GM23338 (cell line): Measurements from ENCODE around the gene CARD10. TPM values are rescaled to one million over a fixed set of nuclear protein-coding genes. Genes with fewer than 3 reads are reported as not detected.
A peak's percentile ranks its signal among the peaks of the same experiment; 100 is the strongest.

Source experiments
- ATAC-seq: fragments of 200-7000 bp; cut with Tn5 transposase; 3 replicates; pipeline ENCODE4 v1.9.1; 2020
- DNase-seq: peaks from one replicate; pipeline ENCODE4 v3.0.0-alpha.2; 2015; ENCODE audit warnings: low spot score
- H2AFZ ChIP-seq: fragments of 200-600 bp; sonication (generic); 2 replicates; pipeline ENCODE4 v1.8.0; 2016; ENCODE audit warnings: antibody characterized with exemption, mild to moderate bottlenecking, moderate library complexity
- H3F3A ChIP-seq: fragments of 200-600 bp; sonication (generic); replicated peaks from 2 replicates; pipeline ENCODE4 v1.8.0; 2017; ENCODE audit warnings: antibody characterized with exemption, mixed run types, low read depth
- H3K27ac ChIP-seq: fragments of 200-600 bp; sonication (generic); 2 replicates; pipeline ENCODE4 v1.6.1; 2016; ENCODE audit warnings: low read depth
- H3K27me3 ChIP-seq: fragments of 200-600 bp; sonication (generic); 2 replicates; pipeline ENCODE4 v1.8.0; 2016; ENCODE audit warnings: mild to moderate bottlenecking, mixed run types, moderate library complexity; ENCODE audit not compliant: insufficient read depth
- H3K36me3 ChIP-seq: fragments of 200-600 bp; sonication (generic); 2 replicates; pipeline ENCODE4 v1.8.0; 2016; ENCODE audit warnings: mild to moderate bottlenecking; ENCODE audit not compliant: insufficient read depth
- H3K4me1 ChIP-seq: fragments of 200-600 bp; sonication (generic); 2 replicates; pipeline ENCODE4 v1.8.0; 2016; ENCODE audit warnings: mild to moderate bottlenecking, moderate library complexity; ENCODE audit not compliant: insufficient read depth
- H3K4me2 ChIP-seq: fragments of 200-600 bp; sonication (generic); 2 replicates; pipeline ENCODE4 v1.7.1; 2017; ENCODE audit warnings: mixed run types
- H3K4me3 ChIP-seq: fragments of 200-600 bp; sonication (generic); 2 replicates; pipeline ENCODE4 v1.6.1; 2016; ENCODE audit warnings: mixed run types
- H3K79me2 ChIP-seq: fragments of 200-600 bp; sonication (generic); replicated peaks from 2 replicates; pipeline ENCODE4 v1.8.0; 2017; ENCODE audit warnings: mild to moderate bottlenecking; ENCODE audit not compliant: insufficient read depth
- H3K9me2 ChIP-seq: fragments of 200-600 bp; sonication (generic); 2 replicates; pipeline ENCODE4 v1.8.0; 2017; ENCODE audit not compliant: insufficient read depth
- H4K20me1 ChIP-seq: fragments of 200-600 bp; sonication (generic); replicated peaks from 2 replicates; pipeline ENCODE4 v1.8.0; 2017; ENCODE audit warnings: mild to moderate bottlenecking; ENCODE audit not compliant: insufficient read depth
- H3K27ac Mint-ChIP-seq: 2 replicates; pipeline ENCODE4 v1.8.0; 2020; ENCODE audit warnings: inconsistent platforms, mild to moderate bottlenecking, moderate library complexity, mixed read lengths
- H3K27me3 Mint-ChIP-seq: 3 replicates; pipeline ENCODE4 v1.8.0; 2022; ENCODE audit warnings: low read depth, mild to moderate bottlenecking, moderate library complexity, mixed read lengths, inconsistent platforms; ENCODE audit not compliant: insufficient read depth, poor library complexity
- H3K36me3 Mint-ChIP-seq: 3 replicates; pipeline ENCODE4 v1.8.0; 2021; ENCODE audit warnings: low read depth, mild to moderate bottlenecking, inconsistent platforms, moderate library complexity, mixed read lengths
- H3K4me1 Mint-ChIP-seq: 3 replicates; pipeline ENCODE4 v1.8.0; 2020; ENCODE audit warnings: mild to moderate bottlenecking, inconsistent platforms, mixed read lengths
- H3K4me3 Mint-ChIP-seq: 3 replicates; pipeline ENCODE4 v1.8.0; 2021; ENCODE audit warnings: moderate library complexity, mild to moderate bottlenecking, inconsistent platforms, mixed read lengths
- H3K9me3 Mint-ChIP-seq: 3 replicates; pipeline ENCODE4 v1.8.0; 2020; ENCODE audit warnings: moderate library complexity, mild to moderate bottlenecking, inconsistent platforms, mixed read lengths
- CREB1 ChIP-seq: fragments of 250-450 bp; sonication (Bioruptor Pico); IDR thresholded peaks from 2 replicates; pipeline ENCODE4 v1.5.0; 2020; ENCODE audit warnings: low read depth, mild to moderate bottlenecking, moderate library complexity
- CTCF ChIP-seq, 2 experiments: fragments of 200-600 bp in 1 of 2; sonication (generic) in 1 of 2; conservative IDR thresholded peaks; 2 replicates each; pipeline versions ENCODE4 v1.5.1 to v1.6.1; 2016 to 2017; ENCODE audit warnings: antibody characterized with exemption in 2 of 2, low read depth in 2 of 2, mild to moderate bottlenecking in 2 of 2, moderate library complexity in 1 of 2
- ETS1 ChIP-seq: IDR thresholded peaks from 2 replicates; pipeline ENCODE4 v1.6.1; 2016; ENCODE audit warnings: antibody characterized with exemption
- EZH2 ChIP-seq: fragments of 200-600 bp; sonication (generic); IDR thresholded peaks from one replicate; pipeline ENCODE4 v1.8.0; 2017; ENCODE audit warnings: antibody characterized with exemption, mild to moderate bottlenecking, low read depth; ENCODE audit not compliant: unreplicated experiment
- EZH2phosphoT487 ChIP-seq: fragments of 200-600 bp; sonication (generic); IDR thresholded peaks from one replicate; pipeline ENCODE4 v1.8.1; 2018; ENCODE audit warnings: antibody characterized with exemption; ENCODE audit not compliant: unreplicated experiment
- JUNB ChIP-seq: IDR thresholded peaks from one replicate; pipeline ENCODE4 v1.6.1; 2016; ENCODE audit warnings: antibody characterized with exemption; ENCODE audit not compliant: unreplicated experiment
- NANOG ChIP-seq: IDR thresholded peaks from 2 replicates; pipeline ENCODE4 v1.6.1; 2016; ENCODE audit warnings: antibody characterized with exemption, borderline replicate concordance
- POLR2AphosphoS5 ChIP-seq: IDR thresholded peaks from 2 replicates; pipeline ENCODE4 v1.6.1; 2016; ENCODE audit warnings: antibody characterized with exemption, low read depth
- REST ChIP-seq: IDR thresholded peaks from one replicate; pipeline ENCODE4 v1.6.1; 2018; ENCODE audit warnings: antibody characterized with exemption; ENCODE audit not compliant: unreplicated experiment
- STAT1 ChIP-seq: IDR thresholded peaks from one replicate; pipeline ENCODE4 v1.6.1; 2016; ENCODE audit warnings: antibody characterized with exemption; ENCODE audit not compliant: unreplicated experiment
- ZNF114 ChIP-seq: fragments of 250-450 bp; sonication (Bioruptor Pico); IDR thresholded peaks from 2 replicates; pipeline ENCODE4 v1.5.0; 2020; ENCODE audit warnings: mild to moderate bottlenecking, moderate library complexity
- ZNF331 ChIP-seq: fragments of 250-450 bp; sonication (Bioruptor Pico); IDR thresholded peaks from 2 replicates; pipeline ENCODE4 v1.5.0; 2020; ENCODE audit warnings: low read depth, mild to moderate bottlenecking, moderate library complexity
- ZNF462 ChIP-seq: fragments of 250-450 bp; sonication (Bioruptor Pico); IDR thresholded peaks from 2 replicates; pipeline ENCODE4 v1.5.0; 2020; ENCODE audit warnings: mild to moderate bottlenecking, moderate library complexity
- polyA plus RNA-seq: library from polyadenylated mRNA; unstranded; fragments of >200 nt; fragmentation: Nextera tagmentation; extraction: Ambion mirVana; gene quantifications from 2 replicates; pipeline ENCODE4 v1.2.1, GENCODE V29; 2016
- total RNA-seq: library from RNA; depleted of rRNA; stranded (reverse); fragments of >200 nt; shearing (Covaris generic); gene quantifications from 2 replicates; pipeline ENCODE4 v1.2.3, GENCODE V29; 2014

The CARD10 gene
- total and polyA plus RNA-seq, 2 experiments from 2014 or later: 5.4 to 17.2 TPM

- H4K20me1 ChIP-seq: no peaks in the 10 kb centered on the region
- no peaks in the 10 kb centered on the region for H3K9me2 ChIP-seq
- ATAC-seq (no peak; the same call in 2 of the 3 replicates), DNase-seq (peak; percentile 55)
- peaks cover 9% of the 10 kb centered on the region; the same call in 1 of the 2 replicates for H3F3A ChIP-seq
- H3K4me3 Mint-ChIP-seq: no peak overlapping the region; the same call in 2 of the 3 replicates
- TF ChIP-seq STAT1: no peak
- TF ChIP-seq EZH2phosphoT487: no peak
- no peak for TF ChIP-seq CTCF (conservative IDR thresholded peaks at IDR 0.05; ENCODE audit: low read depth in 2 of 2)
- TF ChIP-seq NANOG: no peak
- no peak for TF ChIP-seq ZNF462 (CRISPR knock-in tag)
- TF ChIP-seq CREB1 (CRISPR knock-in tag): no peak
- TF ChIP-seq REST: no peak
- TF ChIP-seq ZNF331 (CRISPR knock-in tag): no peak
- TF ChIP-seq JUNB: no peak
- TF ChIP-seq EZH2: no peak
- no peak for TF ChIP-seq ZNF114
- no peak for TF ChIP-seq ETS1
- no peak for TF ChIP-seq POLR2AphosphoS5
- H3K27ac ChIP-seq: 0 out of 2 replicates have a peak overlapping the region, but pooled peaks have one; percentile 30
- no peak overlapping the region for H3K27ac Mint-ChIP-seq
- peaks cover 38% of the 10 kb centered on the region for H3K27me3 Mint-ChIP-seq
- no peak overlapping the region for H2AFZ ChIP-seq
- peaks cover 32% of the 10 kb centered on the region for H3K27me3 ChIP-seq
- peaks cover 28% of the 10 kb centered on the region for H3K4me1 ChIP-seq
- no peaks in the 10 kb centered on the region for H3K36me3 ChIP-seq
- peaks cover 45% of the 10 kb centered on the region for H3K4me1 Mint-ChIP-seq
- H3K9me3 Mint-ChIP-seq: no peaks in the 10 kb centered on the region; the same call in 2 of the 3 replicates
- peak overlapping the region; percentile 22 for H3K4me2 ChIP-seq
- H3K79me2 ChIP-seq: peaks cover 17% of the 10 kb centered on the region
- peaks cover 14% of the 10 kb centered on the region for H3K36me3 Mint-ChIP-seq
- no peak overlapping the region for H3K4me3 ChIP-seq
These were observed 44.2 kb upstream of the CARD10 start for GRCh38 chr22:37563153-37564081.
